ENCODE data around the gene CXCL16.
"Not testable (repeated sequence)": the region's sequence is repeated elsewhere in the genome, so short reads cannot be mapped to it uniquely, and the experiment has no call there.

CXCL16 gene

GRCh38 chr17:4720787-4721186 lies 18.9 kb downstream of the CXCL16 start:
- no peak for DNase-seq

GRCh38 chr17:4719684-4720221 lies 20.0 kb downstream of the CXCL16 start:
- DNase-seq: no peak

GRCh38 chr17:4719146-4719545 lies 20.6 kb downstream of the CXCL16 start:
- DNase-seq: no peak

DNA sequence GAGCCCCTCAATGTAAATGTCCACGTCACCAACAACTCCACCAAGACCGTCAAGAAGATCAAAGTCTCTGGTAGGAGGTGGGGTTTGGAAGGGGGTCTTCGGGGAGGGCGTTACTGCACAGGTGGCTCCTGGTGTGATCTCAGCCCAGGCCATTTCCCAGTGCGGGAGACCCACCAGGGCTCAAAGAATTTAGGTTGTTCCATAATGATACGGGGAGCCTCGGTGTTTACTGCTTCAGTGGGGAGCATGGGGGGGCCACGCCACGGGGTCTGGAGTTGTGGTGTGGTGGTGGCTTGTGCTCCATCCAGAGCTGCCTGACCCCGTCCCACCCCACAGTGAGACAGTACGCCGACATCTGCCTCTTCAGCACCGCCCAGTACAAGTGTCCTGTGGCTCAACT lies 21.5 kb downstream of the CXCL16 start:
- no peak for DNase-seq

GRCh38 chr17:4717791-4718190 lies 21.9 kb downstream of the CXCL16 start:
- no peak for DNase-seq

DNA sequence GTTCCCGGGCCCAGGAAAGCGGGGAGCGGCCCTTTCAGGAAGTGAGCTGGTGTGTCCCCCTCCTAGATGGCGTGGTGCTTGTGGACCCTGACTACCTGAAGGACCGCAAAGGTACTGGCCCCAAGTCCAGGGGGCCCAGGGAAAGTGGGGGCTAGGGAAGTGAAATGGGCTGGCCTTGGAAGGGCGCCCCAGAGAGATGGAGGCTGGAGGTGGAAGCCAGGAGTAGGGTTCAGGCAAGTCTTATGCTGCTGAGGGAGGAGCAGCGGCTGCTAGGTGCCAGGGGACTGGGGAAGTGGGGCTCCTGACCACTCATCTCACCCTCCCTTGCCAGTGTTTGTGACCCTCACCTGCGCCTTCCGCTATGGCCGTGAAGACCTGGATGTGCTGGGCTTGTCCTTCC lies 23.6 kb downstream of the CXCL16 start:
- DNase-seq: no peak

- DNase-seq: peak; percentile 40 to 72
Observed at GRCh38 chr17:4715063-4715744, 24.5 kb downstream of the CXCL16 start.

DNA sequence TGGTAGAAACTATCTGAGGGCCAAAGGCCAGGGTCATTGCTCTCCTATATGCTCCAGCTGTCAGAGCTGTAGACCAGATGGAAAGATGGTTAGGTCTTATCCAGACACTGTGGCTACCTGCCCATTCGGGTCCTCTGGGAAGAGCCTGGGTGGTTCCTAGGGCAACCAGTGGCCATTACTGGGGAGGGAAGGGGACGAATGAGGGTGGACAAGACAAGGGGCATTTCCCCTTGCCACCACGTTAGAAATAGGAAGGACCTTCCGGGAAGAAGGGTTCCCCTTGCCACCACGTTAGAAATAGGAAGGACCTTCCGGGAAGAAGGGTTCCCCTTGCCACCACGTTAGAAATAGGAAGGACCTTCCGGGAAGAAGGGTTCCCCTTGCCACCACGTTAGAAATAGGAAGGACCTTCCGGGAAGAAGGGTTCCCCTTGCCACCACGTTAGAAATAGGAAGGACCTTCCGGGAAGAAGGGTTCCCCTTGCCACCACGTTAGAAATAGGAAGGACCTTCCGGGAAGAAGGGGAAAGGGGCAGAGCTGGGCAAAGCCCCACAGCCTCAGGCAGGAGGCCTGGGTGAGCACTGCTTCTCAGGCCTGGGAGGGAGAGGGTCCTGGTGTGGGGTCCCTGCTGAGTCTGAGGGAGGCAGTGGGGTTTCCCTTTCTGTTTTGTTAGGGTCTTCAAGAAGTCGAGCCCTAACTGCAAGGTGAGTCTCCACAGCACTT lies 25.2 kb downstream of the CXCL16 start:
- DNase-seq: peak; percentile 69 to 73

DNA sequence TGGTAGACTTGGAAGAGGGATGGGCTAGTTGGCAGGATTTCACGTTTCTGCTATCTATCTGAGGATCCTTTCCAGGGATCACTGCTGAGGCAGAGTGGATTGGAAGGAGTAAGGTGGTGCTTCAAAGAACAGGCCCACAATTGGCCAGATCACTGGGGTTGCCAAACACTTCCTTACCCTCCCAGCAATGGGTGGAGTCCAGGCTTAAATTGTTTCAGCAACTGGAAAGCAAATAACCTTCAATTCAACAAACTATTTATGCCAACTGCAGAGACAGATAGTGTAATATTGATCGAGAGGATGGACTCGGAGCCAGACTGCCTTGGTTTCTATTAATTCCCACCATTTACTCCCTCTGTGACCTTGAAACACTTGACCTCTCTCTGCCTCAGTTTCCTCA lies 27.2 kb downstream of the CXCL16 start:
- DNase-seq: peak in 1 of 2 donors; percentile 47

- peak in 1 of 2 donors; percentile 59 for DNase-seq
Observed at GRCh38 chr17:4711661-4712181, 28.0 kb downstream of the CXCL16 start.

- peak; percentile 64 to 66 for DNase-seq
Observed at GRCh38 chr17:4710693-4711634, 28.8 kb downstream of the CXCL16 start.

- peak; percentile 99 for DNase-seq
Observed at GRCh38 chr17:4709794-4710692, 29.7 kb downstream of the CXCL16 start, which contains the start of gene ARRB2. Gene ARRB2 (plus strand): TSS chr17:4710632. CDS start chr17:4710722, 90 bp downstream.

DNA sequence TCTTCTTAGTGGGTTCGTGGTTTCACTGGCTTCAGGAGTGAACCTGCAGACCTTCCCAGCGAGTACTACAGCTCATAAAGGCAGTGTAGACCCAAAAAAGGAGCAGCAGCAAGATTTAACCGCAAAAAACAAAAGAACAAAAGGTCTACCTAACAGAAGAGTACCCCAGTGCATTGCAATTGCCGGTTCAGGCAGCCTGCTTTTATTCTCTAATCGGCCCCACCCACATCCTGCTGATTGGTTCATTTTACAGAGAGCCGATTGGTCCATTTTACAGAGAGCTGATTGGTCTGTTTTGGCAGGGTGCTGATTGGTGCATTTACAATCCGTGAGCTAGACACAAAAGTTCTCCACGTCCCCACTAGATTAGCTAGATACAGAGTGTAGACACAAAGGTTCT lies 31.3 kb downstream of the CXCL16 start:
- peak; percentile 66 to 80 for DNase-seq

- DNase-seq: no peak
Observed at GRCh38 chr17:4706121-4706520, 33.6 kb downstream of the CXCL16 start.

DNA sequence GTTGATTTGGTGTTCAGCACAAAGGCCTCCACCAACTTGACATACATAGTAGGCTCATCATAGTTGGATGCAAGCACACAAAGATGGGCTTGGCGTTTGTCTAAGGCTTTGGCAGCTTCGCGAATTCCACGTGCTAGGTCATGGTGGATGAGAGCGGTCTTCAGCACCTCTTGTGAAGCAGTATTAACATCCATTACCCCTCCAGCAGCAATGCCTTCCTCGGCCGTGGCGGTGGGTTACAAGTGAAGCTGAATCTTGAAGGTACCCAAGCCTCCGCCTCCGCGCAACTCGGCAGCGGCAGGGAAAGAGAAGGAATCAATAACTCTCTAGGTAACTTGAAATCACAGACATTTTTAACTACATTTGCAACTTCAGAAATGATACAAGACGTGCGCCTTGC lies 34.7 kb downstream of the CXCL16 start:
- DNase-seq: no peak

DNA sequence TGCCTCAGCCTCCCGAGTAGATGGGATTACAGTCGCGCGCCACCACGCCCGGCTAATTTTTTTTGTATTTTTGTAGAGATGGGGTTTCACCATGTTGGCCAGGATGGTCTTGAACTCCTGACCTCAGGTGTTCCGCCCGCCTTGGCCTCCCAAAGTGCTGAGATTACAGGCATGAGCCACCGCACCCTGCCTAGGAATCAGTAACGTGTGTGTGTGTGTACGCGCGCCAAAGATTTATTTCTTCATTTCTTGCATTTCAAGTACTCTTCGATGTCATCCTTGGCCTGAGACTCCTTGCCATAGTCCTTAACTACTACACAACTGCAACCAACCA lies 35.2 kb downstream of the CXCL16 start:
- not testable (repeated sequence) for DNase-seq

GRCh38 chr17:4703330-4703691 lies 36.4 kb downstream of the CXCL16 start:
- no peak for DNase-seq

- DNase-seq: no peak
Observed at GRCh38 chr17:4701116-4701515, 38.6 kb downstream of the CXCL16 start.

DNA sequence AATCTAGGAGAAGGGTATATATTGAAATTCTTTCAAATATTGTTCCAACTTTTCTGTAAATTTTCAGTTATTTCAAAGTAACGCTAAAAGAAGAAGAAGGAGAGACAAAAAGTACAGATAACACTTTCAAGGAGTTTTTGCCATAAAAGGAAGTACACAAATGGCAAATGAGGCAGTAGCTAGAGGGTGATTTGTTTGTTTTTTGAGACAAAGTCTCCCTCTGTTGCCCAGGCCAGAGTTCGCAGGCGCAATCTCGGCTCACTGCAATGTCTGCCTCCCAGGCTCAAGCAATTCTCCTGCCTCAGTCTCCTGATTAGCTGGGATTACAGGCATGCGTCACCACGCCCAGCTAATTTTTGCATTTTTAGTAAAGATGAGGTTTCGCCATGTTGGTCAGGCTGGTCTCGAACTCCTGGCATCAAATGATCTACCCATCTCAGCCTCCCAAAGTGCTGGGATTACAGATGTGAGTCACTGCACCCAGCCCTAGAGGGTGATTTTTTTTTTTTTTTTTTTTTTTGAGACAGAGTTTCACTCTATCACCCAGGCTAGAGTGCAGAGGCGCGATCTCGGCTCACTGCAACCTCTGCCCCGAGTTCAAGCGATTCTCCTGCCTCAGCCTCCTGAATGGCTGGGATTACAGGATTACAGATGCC lies 40.2 kb downstream of the CXCL16 start:
- DNase-seq: not testable (repeated sequence)

DNA sequence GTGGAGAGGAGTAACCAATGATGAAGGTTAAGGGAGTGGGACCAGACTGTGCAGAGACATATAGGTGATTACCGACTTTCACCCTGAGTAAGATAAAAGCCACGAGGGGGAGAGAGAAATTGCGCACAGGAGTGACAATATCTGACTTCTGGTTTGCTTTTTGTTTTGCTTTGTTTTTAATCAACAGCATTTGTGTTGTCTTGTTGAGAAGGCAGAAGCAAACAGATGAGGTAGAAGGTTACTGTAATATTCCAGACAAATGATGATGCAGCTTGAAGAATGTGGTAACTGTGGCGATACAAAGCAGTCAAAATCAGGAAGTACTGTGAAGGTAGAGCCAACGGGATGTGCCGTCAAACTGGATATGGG lies 43.3 kb downstream of the CXCL16 start:
- peak in 1 of 2 donors; percentile 68 for DNase-seq

- DNase-seq: no peak
Observed at GRCh38 chr17:4693416-4693815, 46.3 kb downstream of the CXCL16 start.
